Kidney epithelial cell (primary cell): ENCODE results near the gene HMX3. TPM values are rescaled to one million over a fixed set of nuclear protein-coding genes. Genes with fewer than 3 reads are reported as not detected.

Experiments used
- DNase-seq: peaks from one replicate; pipeline ENCODE4 v3.0.0-alpha.2; 2010; ENCODE audit warnings: low read depth
- H3K27me3 ChIP-seq: 2 replicates; pipeline ENCODE4 v1.6.0; 2011; ENCODE audit warnings: low read length; ENCODE audit not compliant: control insufficient read depth, insufficient read depth
- H3K36me3 ChIP-seq: 2 replicates; pipeline ENCODE4 v1.5.1; 2011; ENCODE audit warnings: low read length; ENCODE audit not compliant: control insufficient read depth, insufficient read depth
- H3K4me3 ChIP-seq: 2 replicates; pipeline ENCODE4 v1.5.1; 2011; ENCODE audit warnings: low read depth, mild to moderate bottlenecking, control low read depth, low read length
- total RNA-seq: library from RNA; depleted of rRNA; stranded (reverse); fragments of >200 nt; gene quantifications from 2 replicates; pipeline ENCODE4 v1.2.3, GENCODE V29; 2015
- TF ChIP-seq, protein P1 (sequence below): IDR thresholded peaks from 2 replicates; pipeline ENCODE4 v1.5.1; 2011; ENCODE audit warnings: mild to moderate bottlenecking, moderate library complexity, low read length, control low read depth, inconsistent platforms; ENCODE audit not compliant: insufficient read depth, poor library complexity, severe bottlenecking

The HMX3 gene
- total RNA-seq, 1 donor from 2014 or later: 0.08 TPM

DNA sequence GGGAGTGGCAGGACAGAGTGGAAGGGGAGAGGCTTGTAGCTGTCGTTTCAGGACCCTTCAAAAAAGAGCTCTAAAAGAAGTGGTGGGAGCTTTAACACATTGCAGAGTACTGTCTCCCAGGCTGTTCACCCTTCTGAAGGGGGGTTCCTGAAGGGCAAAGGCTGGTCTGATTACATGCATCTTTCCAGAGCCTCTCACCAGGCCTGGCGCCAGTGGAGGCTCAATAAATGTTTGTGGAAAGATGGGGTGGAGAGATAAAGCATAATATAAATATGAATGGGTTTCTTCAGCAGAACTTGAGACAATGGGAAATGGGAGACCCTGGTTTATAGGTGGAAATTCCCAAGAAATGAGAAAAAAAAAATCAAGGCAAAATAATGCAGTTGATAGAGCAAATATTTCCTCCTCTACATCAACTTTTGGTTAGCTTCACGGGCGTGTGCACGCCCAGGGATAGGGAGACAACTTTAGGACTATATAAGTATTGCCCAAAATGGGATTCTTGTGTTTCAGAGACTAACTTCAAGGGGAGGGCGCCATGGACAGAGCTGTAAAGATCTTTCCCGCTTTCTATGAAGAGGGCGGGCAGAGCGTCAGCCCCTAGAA is 17.8 kb downstream of the HMX3 start:
- DNase-seq: no peak
- Histone ChIP-seq H3K27me3 (peaks cover 40% of the 10 kb centered on the region), H3K36me3 (no peaks in the 10 kb centered on the region), H3K4me3 (no peak overlapping the region)
- TF ChIP-seq, protein P1, sequence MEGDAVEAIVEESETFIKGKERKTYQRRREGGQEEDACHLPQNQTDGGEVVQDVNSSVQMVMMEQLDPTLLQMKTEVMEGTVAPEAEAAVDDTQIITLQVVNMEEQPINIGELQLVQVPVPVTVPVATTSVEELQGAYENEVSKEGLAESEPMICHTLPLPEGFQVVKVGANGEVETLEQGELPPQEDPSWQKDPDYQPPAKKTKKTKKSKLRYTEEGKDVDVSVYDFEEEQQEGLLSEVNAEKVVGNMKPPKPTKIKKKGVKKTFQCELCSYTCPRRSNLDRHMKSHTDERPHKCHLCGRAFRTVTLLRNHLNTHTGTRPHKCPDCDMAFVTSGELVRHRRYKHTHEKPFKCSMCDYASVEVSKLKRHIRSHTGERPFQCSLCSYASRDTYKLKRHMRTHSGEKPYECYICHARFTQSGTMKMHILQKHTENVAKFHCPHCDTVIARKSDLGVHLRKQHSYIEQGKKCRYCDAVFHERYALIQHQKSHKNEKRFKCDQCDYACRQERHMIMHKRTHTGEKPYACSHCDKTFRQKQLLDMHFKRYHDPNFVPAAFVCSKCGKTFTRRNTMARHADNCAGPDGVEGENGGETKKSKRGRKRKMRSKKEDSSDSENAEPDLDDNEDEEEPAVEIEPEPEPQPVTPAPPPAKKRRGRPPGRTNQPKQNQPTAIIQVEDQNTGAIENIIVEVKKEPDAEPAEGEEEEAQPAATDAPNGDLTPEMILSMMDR: no peak

DNA sequence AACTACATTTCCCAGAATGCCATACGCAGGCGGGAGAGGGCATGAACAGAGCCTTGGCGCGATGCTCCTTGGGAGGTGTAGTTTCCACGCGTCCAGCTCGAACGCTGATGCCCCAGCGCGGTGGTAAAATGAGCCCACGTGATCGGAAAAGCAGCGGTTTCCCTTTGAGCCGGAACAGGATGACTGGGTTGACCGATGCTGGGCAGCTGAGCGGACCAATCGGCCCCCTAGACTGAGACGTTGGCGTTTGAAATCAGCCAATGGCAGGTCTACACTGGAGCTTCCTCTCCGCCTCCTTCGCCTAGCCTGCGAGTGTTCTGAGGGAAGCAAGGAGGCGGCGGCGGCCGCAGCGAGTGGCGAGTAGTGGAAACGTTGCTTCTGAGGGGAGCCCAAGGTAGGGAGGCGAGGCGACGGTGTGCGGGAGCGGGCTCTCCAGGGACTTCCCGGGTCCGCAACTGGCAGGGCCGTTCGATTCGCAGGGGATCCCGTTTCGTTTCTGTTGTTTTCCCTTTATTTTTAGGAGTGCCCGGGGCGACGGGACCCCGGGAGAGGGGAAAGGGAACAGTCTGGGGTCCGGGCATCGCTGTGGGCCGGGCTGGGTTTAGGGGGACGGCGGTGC is 18.4 kb downstream of the HMX3 start, which contains the start of gene BUB3:
Gene BUB3 (plus strand): TSS at position 311 of the 619 bp plus-strand sequence. CDS start 516 bp downstream, outside the sequence.
- DNase-seq: peak; percentile 97
- no peaks in the 10 kb centered on the region for H3K36me3 ChIP-seq
- TF ChIP-seq, protein P1: peak; percentile 20
- H3K4me3 ChIP-seq: peak within 1 kb of the TSS; percentile 64
- peaks cover 34% of the 10 kb centered on the region for H3K27me3 ChIP-seq

DNA sequence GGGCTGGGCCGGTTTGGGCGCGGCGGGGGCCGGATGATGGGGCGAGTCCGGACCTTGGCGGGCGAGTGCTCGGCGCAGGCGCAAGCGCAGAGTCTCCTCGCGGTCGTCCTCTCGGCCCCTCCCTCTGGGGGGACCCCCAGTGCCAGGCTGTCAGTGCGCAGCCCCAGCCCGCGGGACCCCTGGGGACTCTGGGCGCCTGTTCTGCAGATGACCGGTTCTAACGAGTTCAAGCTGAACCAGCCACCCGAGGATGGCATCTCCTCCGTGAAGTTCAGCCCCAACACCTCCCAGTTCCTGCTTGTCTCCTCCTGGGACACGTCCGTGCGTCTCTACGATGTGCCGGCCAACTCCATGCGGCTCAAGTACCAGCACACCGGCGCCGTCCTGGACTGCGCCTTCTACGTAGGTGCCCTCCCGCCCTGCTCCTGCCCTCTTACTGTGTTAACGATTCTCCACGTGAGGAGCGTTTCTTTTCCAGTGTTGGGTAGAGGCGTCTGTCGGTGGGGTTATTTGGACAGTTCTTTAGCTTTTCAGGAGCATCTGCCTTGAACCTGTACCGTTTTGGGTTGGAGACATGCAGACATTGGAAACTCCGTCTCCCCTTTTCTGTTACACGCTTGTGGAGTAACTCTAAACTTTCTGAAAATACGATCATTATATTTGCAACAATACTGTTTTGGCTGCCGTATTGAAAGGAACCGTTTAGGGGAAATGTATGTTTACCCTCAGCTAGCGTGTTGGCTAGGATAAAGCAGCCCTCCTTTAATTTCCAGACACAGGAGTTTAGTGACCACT is 19.1 kb downstream of the HMX3 start:
- Histone ChIP-seq H3K27me3 (peaks cover 26% of the 10 kb centered on the region), H3K36me3 (no peaks in the 10 kb centered on the region), H3K4me3 (peak overlapping the region; percentile 64)
- no peak for DNase-seq
- TF ChIP-seq, protein P1: no peak

DNA sequence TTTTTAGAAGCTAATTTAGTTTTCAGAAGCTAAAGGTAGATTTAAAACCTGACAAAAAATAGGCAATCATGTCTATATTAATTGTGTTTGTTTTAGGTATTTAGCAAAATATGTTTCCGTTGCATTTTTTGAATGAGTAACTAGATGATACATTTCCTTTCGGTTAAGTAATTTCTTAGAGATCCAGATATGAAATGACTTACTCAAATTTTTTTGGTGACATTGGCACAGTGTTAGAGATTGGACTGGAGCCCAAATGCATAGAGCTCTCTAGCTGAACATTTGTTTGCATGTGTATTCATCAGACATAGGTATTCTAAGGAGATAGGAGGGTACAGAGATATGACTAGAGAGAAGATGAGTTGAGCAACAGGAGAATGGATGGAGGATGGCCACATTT is 20.3 kb downstream of the HMX3 start:
- Histone ChIP-seq H3K27me3 (peaks cover 16% of the 10 kb centered on the region), H3K4me3 (no peak overlapping the region), H3K36me3 (peaks cover 3% of the 10 kb centered on the region)
- TF ChIP-seq, protein P1: no peak
- no peak for DNase-seq

DNA sequence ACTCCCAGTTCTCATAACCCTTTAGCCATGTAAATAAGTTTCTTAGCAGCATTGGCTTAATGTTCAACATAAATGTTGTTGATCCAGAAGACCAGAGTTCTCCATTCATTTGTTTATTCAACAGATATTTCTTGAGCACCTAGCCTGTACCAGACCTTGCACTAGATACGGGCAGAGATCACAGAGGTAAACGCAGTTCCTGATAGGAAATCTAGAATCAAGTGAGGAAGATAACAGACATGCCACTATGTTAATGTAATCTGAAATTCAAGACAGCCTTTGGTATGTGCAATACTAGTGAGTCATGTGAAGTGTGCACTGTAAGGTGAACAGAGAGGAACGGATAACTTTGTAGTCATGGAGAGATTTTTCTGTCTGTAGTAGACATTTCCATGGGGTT is 21.4 kb downstream of the HMX3 start:
- TF ChIP-seq, protein P1: no peak
- Histone ChIP-seq H3K27me3 (peaks cover 7% of the 10 kb centered on the region), H3K4me3 (no peak overlapping the region), H3K36me3 (peaks cover 3% of the 10 kb centered on the region)
- DNase-seq: no peak
